ENCODE measurements around the gene SLC16A3. TPM values are rescaled to one million over a fixed set of nuclear protein-coding genes. Genes with fewer than 3 reads are reported as not detected.

The SLC16A3 gene
- total and polyA plus RNA-seq, 10 of the 15 experiments (the other 5 are each of a cell fraction or from before 2014, with no cell fraction given): 0.10 to 46.5 (median 8.0) TPM

DNA sequence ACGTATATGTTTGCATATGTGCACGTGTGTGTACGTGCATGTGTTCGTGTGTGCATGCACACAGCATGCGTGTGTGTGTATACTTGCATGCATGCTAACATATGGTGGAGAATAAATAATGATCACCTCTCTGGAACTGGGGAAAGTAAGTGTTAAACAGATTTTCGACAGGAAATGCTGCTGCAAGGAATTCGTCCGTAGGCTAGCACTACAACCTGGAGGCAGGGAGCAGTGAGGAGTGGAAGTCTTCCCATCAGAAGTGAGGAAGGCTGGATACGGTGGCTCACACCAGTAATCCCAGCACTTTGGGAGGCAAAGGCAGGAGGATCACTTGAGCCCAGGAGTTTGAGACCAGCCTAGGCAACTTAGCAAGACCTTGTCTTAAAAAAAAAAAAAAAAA, 49.5 kb downstream of the SLC16A3 start (continued):
- TF ChIP-seq, protein P1, sequence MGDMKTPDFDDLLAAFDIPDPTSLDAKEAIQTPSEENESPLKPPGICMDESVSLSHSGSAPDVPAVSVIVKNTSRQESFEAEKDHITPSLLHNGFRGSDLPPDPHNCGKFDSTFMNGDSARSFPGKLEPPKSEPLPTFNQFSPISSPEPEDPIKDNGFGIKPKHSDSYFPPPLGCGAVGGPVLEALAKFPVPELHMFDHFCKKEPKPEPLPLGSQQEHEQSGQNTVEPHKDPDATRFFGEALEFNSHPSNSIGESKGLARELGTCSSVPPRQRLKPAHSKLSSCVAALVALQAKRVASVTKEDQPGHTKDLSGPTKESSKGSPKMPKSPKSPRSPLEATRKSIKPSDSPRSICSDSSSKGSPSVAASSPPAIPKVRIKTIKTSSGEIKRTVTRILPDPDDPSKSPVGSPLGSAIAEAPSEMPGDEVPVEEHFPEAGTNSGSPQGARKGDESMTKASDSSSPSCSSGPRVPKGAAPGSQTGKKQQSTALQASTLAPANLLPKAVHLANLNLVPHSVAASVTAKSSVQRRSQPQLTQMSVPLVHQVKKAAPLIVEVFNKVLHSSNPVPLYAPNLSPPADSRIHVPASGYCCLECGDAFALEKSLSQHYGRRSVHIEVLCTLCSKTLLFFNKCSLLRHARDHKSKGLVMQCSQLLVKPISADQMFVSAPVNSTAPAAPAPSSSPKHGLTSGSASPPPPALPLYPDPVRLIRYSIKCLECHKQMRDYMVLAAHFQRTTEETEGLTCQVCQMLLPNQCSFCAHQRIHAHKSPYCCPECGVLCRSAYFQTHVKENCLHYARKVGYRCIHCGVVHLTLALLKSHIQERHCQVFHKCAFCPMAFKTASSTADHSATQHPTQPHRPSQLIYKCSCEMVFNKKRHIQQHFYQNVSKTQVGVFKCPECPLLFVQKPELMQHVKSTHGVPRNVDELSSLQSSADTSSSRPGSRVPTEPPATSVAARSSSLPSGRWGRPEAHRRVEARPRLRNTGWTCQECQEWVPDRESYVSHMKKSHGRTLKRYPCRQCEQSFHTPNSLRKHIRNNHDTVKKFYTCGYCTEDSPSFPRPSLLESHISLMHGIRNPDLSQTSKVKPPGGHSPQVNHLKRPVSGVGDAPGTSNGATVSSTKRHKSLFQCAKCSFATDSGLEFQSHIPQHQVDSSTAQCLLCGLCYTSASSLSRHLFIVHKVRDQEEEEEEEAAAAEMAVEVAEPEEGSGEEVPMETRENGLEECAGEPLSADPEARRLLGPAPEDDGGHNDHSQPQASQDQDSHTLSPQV (IDR thresholded peaks at IDR 0.05): no peak
- TF ChIP-seq PAX5 (IDR thresholded peaks at IDR 0.05; ENCODE audit: borderline replicate concordance, low read depth, low read length) (no peak), BACH1 (IDR thresholded peaks at IDR 0.05; ENCODE audit: borderline replicate concordance) (no peak), FOS (IDR thresholded peaks at IDR 0.05; ENCODE audit: borderline replicate concordance, extremely low read depth, insufficient read length) (no peak), HCFC1 (IDR thresholded peaks at IDR 0.05; ENCODE audit: low read length) (no peak), IKZF1 (conservative IDR thresholded peaks at IDR 0.05) (no peak), SREBF1 (IDR thresholded peaks at IDR 0.05; ENCODE audit: low read length) (no peak)
- TF ChIP-seq, protein P2, sequence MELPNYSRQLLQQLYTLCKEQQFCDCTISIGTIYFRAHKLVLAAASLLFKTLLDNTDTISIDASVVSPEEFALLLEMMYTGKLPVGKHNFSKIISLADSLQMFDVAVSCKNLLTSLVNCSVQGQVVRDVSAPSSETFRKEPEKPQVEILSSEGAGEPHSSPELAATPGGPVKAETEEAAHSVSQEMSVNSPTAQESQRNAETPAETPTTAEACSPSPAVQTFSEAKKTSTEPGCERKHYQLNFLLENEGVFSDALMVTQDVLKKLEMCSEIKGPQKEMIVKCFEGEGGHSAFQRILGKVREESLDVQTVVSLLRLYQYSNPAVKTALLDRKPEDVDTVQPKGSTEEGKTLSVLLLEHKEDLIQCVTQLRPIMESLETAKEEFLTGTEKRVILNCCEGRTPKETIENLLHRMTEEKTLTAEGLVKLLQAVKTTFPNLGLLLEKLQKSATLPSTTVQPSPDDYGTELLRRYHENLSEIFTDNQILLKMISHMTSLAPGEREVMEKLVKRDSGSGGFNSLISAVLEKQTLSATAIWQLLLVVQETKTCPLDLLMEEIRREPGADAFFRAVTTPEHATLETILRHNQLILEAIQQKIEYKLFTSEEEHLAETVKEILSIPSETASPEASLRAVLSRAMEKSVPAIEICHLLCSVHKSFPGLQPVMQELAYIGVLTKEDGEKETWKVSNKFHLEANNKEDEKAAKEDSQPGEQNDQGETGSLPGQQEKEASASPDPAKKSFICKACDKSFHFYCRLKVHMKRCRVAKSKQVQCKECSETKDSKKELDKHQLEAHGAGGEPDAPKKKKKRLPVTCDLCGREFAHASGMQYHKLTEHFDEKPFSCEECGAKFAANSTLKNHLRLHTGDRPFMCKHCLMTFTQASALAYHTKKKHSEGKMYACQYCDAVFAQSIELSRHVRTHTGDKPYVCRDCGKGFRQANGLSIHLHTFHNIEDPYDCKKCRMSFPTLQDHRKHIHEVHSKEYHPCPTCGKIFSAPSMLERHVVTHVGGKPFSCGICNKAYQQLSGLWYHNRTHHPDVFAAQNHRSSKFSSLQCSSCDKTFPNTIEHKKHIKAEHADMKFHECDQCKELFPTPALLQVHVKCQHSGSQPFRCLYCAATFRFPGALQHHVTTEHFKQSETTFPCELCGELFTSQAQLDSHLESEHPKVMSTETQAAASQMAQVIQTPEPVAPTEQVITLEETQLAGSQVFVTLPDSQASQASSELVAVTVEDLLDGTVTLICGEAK (IDR thresholded peaks at IDR 0.05; ENCODE audit: borderline replicate concordance): no peak
- TF ChIP-seq, protein P3, sequence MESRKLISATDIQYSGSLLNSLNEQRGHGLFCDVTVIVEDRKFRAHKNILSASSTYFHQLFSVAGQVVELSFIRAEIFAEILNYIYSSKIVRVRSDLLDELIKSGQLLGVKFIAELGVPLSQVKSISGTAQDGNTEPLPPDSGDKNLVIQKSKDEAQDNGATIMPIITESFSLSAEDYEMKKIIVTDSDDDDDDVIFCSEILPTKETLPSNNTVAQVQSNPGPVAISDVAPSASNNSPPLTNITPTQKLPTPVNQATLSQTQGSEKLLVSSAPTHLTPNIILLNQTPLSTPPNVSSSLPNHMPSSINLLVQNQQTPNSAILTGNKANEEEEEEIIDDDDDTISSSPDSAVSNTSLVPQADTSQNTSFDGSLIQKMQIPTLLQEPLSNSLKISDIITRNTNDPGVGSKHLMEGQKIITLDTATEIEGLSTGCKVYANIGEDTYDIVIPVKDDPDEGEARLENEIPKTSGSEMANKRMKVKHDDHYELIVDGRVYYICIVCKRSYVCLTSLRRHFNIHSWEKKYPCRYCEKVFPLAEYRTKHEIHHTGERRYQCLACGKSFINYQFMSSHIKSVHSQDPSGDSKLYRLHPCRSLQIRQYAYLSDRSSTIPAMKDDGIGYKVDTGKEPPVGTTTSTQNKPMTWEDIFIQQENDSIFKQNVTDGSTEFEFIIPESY (IDR thresholded peaks at IDR 0.05): no peak
